ENCODE measurements around the gene YEATS4. TPM values are rescaled to one million over a fixed set of nuclear protein-coding genes. Genes with fewer than 3 reads are reported as not detected.
"Not testable (repeated sequence)": the region's sequence is repeated elsewhere in the genome, so short reads cannot be mapped to it uniquely, and the experiment has no call there.

The YEATS4 gene
- total RNA-seq (14.5 TPM), polyA plus RNA-seq (ENCODE audit: insufficient read depth, low read depth, low replicate concordance) (15.6 TPM)
- long read RNA-seq, donor 1, transcript YEATS4-204 (2 exons, 428 nt), result minor isoform, 5 of 36 reads
- long read RNA-seq, donor 1, transcript YEATS4-201 (7 exons, 1,434 nt), result major isoform, 9 of 36 reads
- long read RNA-seq, donor 1, partial matches to known transcripts, result 20 of 36 reads
- long read RNA-seq, donor 1, other reads (novel, unspliced or antisense), result 0 of 36 reads
- long read RNA-seq, donor 2, transcript YEATS4-201 (7 exons, 1,434 nt), result major isoform, 8 of 30 reads
- long read RNA-seq, donor 2, partial matches to known transcripts, result 20 of 30 reads
- long read RNA-seq, donor 2, other reads (novel, unspliced or antisense), result 0 of 30 reads
- long read RNA-seq, donor 3, transcript YEATS4-201 (7 exons, 1,434 nt), result major isoform, 13 of 56 reads
- long read RNA-seq, donor 3, transcript YEATS4-204 (2 exons, 428 nt), result minor isoform, 5 of 56 reads
- long read RNA-seq, donor 3, partial matches to known transcripts, result 37 of 56 reads
- long read RNA-seq, donor 3, other reads (novel, unspliced or antisense), result 0 of 56 reads
- long read RNA-seq, donor 4, transcript YEATS4-201 (7 exons, 1,434 nt), result major isoform, 10 of 28 reads
- long read RNA-seq, donor 4, partial matches to known transcripts, result 18 of 28 reads
- long read RNA-seq, donor 4, other reads (novel, unspliced or antisense), result 0 of 28 reads
- long read RNA-seq, donor 5, partial matches to known transcripts, result 0 of 1 reads
- long read RNA-seq, donor 5, other reads (novel, unspliced or antisense), result 0 of 1 reads
- long read RNA-seq, donor 6, transcript YEATS4-201 (7 exons, 1,434 nt), result major isoform, 13 of 62 reads
- long read RNA-seq, donor 6, partial matches to known transcripts, result 47 of 62 reads
- long read RNA-seq, donor 6, other reads (novel, unspliced or antisense), result 0 of 62 reads
- long read RNA-seq, donor 7, transcript YEATS4-201 (7 exons, 1,434 nt), result major isoform, 6 of 7 reads
- long read RNA-seq, donor 7, partial matches to known transcripts, result 0 of 7 reads
- long read RNA-seq, donor 7, other reads (novel, unspliced or antisense), result 1 of 7 reads
- long read RNA-seq, donor 8, transcript YEATS4-201 (7 exons, 1,434 nt), result major isoform, 7 of 41 reads
- long read RNA-seq, donor 8, partial matches to known transcripts, result 28 of 41 reads
- long read RNA-seq, donor 8, other reads (novel, unspliced or antisense), result 0 of 41 reads
- long read RNA-seq, donor 9, transcript YEATS4-201 (7 exons, 1,434 nt), result major isoform, 15 of 31 reads
- long read RNA-seq, donor 9, transcript YEATS4-204 (2 exons, 428 nt), result minor isoform, 6 of 31 reads
- long read RNA-seq, donor 9, partial matches to known transcripts, result 9 of 31 reads
- long read RNA-seq, donor 9, other reads (novel, unspliced or antisense), result 0 of 31 reads
- long read RNA-seq, donor 10, transcript YEATS4-204 (2 exons, 428 nt), result minor isoform, 8 of 37 reads
- long read RNA-seq, donor 10, transcript YEATS4-201 (7 exons, 1,434 nt), result major isoform, 9 of 37 reads
- long read RNA-seq, donor 10, partial matches to known transcripts, result 16 of 37 reads
- long read RNA-seq, donor 10, other reads (novel, unspliced or antisense), result 0 of 37 reads

GRCh38 chr12:69359531-69360347 is at the start of gene YEATS4:
TSS of gene YEATS4 (plus strand) at chr12:69359743. CDS start at chr12:69359973, 230 bp downstream.
- DNase-seq, result peak; percentile 90 to 96 (median 94)
- no peak for TF ChIP-seq CTCF (IDR thresholded peaks at IDR 0.05; ENCODE audit: borderline replicate concordance, extremely low read depth, insufficient read depth)
- no peak for FAIRE-seq
- peak within 1 kb of the TSS; percentile 81 to 96 (median 94) for H3K4me3 ChIP-seq (ENCODE audit: low read length in 3 of 3)
- H3K9ac ChIP-seq (ENCODE audit: low read length in 3 of 3), result peak within 1 kb of the TSS; percentile 61 to 70 (median 70)
- intact Hi-C loops (cut with DNase I), result no loop called here
- H3K27me3 ChIP-seq (ENCODE audit: control insufficient read depth, insufficient read depth, low read length), result no peaks in the 10 kb centered on the region
- H3K9me3 ChIP-seq (ENCODE audit: control insufficient read depth in 2 of 3, insufficient read depth in 1 of 3, low read length in 3 of 3), result no peaks in the 10 kb centered on the region
- H3K4me1 ChIP-seq (ENCODE audit: control insufficient read depth in 2 of 3, insufficient read depth in 2 of 3, low read depth in 1 of 3, low read length in 3 of 3), result peaks cover 0 to 5% (median 2%) of the 10 kb centered on the region in 3 donors
- peak within 1 kb of the TSS; percentile 90 to 94 for H3K27ac ChIP-seq (ENCODE audit: low read depth in 2 of 2, low read length in 2 of 2)
- H3K36me3 ChIP-seq (ENCODE audit: control insufficient read depth in 2 of 3, insufficient read depth in 3 of 3, low read length in 3 of 3), result peaks cover 0 to 2% (median 0%) of the 10 kb centered on the region in 3 donors

- DNase-seq (no peak), FAIRE-seq (no peak)
- Histone ChIP-seq H3K4me3 (ENCODE audit: low read length in 3 of 3) (no peak overlapping the region), H3K9ac (ENCODE audit: low read length in 3 of 3) (no peak overlapping the region), H3K27me3 (ENCODE audit: control insufficient read depth, insufficient read depth, low read length) (no peaks in the 10 kb centered on the region), H3K27ac (ENCODE audit: low read depth in 2 of 2, low read length in 2 of 2) (no peak overlapping the region), H3K9me3 (ENCODE audit: control insufficient read depth in 2 of 3, insufficient read depth in 1 of 3, low read length in 3 of 3) (peaks cover 0 to under 1% (median 0%) of the 10 kb centered on the region in 3 donors), H3K4me1 (ENCODE audit: control insufficient read depth in 2 of 3, insufficient read depth in 2 of 3, low read depth in 1 of 3, low read length in 3 of 3) (no peaks in the 10 kb centered on the region), H3K36me3 (ENCODE audit: control insufficient read depth in 2 of 3, insufficient read depth in 3 of 3, low read length in 3 of 3) (no peaks in the 10 kb centered on the region)
- no peak for TF ChIP-seq CTCF (IDR thresholded peaks at IDR 0.05; ENCODE audit: borderline replicate concordance, extremely low read depth, insufficient read depth)
- intact Hi-C loops (cut with DNase I), result no loop called here
Observed at GRCh38 chr12:69313209-69313608, 46.3 kb upstream of the YEATS4 start.

DNA sequence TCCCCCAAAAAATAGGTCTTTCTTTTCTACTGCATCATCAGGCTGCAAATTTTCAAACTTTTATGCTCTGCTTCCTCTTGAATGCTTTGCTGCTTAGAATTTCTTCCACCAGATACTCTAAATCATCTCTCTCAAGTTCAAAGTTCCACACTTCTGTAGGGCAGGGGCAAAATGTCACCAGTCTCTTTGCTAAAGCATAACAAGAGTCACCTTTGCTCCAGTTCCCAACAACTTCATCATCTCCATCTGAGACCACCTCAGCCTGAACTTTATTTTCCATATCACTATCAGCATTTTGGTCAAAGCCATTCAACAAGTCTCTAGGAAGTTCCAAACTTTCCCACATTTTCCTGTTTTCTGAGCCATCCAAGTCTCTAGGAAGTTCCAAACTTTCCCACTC is 42.8 kb upstream of the YEATS4 start:
- H3K4me3 ChIP-seq (ENCODE audit: low read length in 3 of 3); intact Hi-C loops (cut with DNase I); H3K36me3 ChIP-seq (ENCODE audit: control insufficient read depth in 2 of 3, insufficient read depth in 3 of 3, low read length in 3 of 3); H3K27ac ChIP-seq (ENCODE audit: low read depth in 2 of 2, low read length in 2 of 2); H3K4me1 ChIP-seq (ENCODE audit: control insufficient read depth in 2 of 3, insufficient read depth in 2 of 3, low read depth in 1 of 3, low read length in 3 of 3); DNase-seq; H3K27me3 ChIP-seq (ENCODE audit: control insufficient read depth, insufficient read depth, low read length); H3K9me3 ChIP-seq (ENCODE audit: control insufficient read depth in 2 of 3, insufficient read depth in 1 of 3, low read length in 3 of 3); FAIRE-seq; H3K9ac ChIP-seq (ENCODE audit: low read length in 3 of 3): not testable (repeated sequence)

GRCh38 chr12:69317233-69317632 is 42.3 kb upstream of the YEATS4 start:
- H3K9ac ChIP-seq (ENCODE audit: low read length in 3 of 3); DNase-seq; H3K36me3 ChIP-seq (ENCODE audit: control insufficient read depth in 2 of 3, insufficient read depth in 3 of 3, low read length in 3 of 3); H3K27me3 ChIP-seq (ENCODE audit: control insufficient read depth, insufficient read depth, low read length); FAIRE-seq; H3K27ac ChIP-seq (ENCODE audit: low read depth in 2 of 2, low read length in 2 of 2); H3K4me1 ChIP-seq (ENCODE audit: control insufficient read depth in 2 of 3, insufficient read depth in 2 of 3, low read depth in 1 of 3, low read length in 3 of 3); H3K4me3 ChIP-seq (ENCODE audit: low read length in 3 of 3); intact Hi-C loops (cut with DNase I); H3K9me3 ChIP-seq (ENCODE audit: control insufficient read depth in 2 of 3, insufficient read depth in 1 of 3, low read length in 3 of 3): not testable (repeated sequence)
